ENCODE measurements around the gene NFATC4. TPM values are rescaled to one million over a fixed set of nuclear protein-coding genes. Genes with fewer than 3 reads are reported as not detected.

The NFATC4 gene
- total and polyA plus RNA-seq, 12 donors, result 3.0 to 69.2 (median 9.9) TPM

GRCh38 chr14:24337824-24338175 is 30.2 kb upstream of the NFATC4 start:
- DNase-seq (no peak), ATAC-seq (no peak)
- intact Hi-C loops (cut with DNase I), result no loop called here
- H3K9me3 ChIP-seq, result no peaks in the 10 kb centered on the region
- peaks cover 8 to 65% (median 42%) of the 10 kb centered on the region in 9 donors for H3K4me1 ChIP-seq
- 92 to 96% methylated on average over 8 of the region's 8 CpGs for WGBS, 2 donors
- no peak overlapping the region for H3K4me3 ChIP-seq
- peaks cover 0 to 26% (median 0%) of the 10 kb centered on the region in 9 donors for H3K36me3 ChIP-seq
- H3K27ac ChIP-seq, result no peak overlapping the region
- TF ChIP-seq CTCF (IDR thresholded peaks at IDR 0.05), result no peak
- H3K27me3 ChIP-seq, result peaks cover 0 to 56% (median 26%) of the 10 kb centered on the region in 7 donors

GRCh38 chr14:24338843-24339242 is 29.1 kb upstream of the NFATC4 start:
- H3K27me3 ChIP-seq, result peaks cover 0 to 48% (median 26%) of the 10 kb centered on the region in 7 donors
- peak overlapping the region in 7 of 10 donors; percentile 13 to 91 (median 66) for H3K27ac ChIP-seq
- intact Hi-C loops (cut with DNase I), result no loop called here
- no peaks in the 10 kb centered on the region for H3K9me3 ChIP-seq
- no peak for ATAC-seq
- DNase-seq, result no peak
- peaks cover 8 to 54% (median 35%) of the 10 kb centered on the region in 9 donors for H3K4me1 ChIP-seq
- peaks cover 0 to 26% (median 0%) of the 10 kb centered on the region in 9 donors for H3K36me3 ChIP-seq
- H3K4me3 ChIP-seq, result peak overlapping the region; percentile 16 to 67 (median 54)
- 68 to 75% methylated on average over 14 of the region's 14 CpGs for WGBS, 2 donors
- TF ChIP-seq CTCF (IDR thresholded peaks at IDR 0.05), result no peak

GRCh38 chr14:24339284-24340151 is 28.5 kb upstream of the NFATC4 start, which contains the start of gene RIPK3:
RIPK3 (minus strand) TSS chr14:24339991; CDS start chr14:24339826, 165 bp downstream.
- ATAC-seq (peak; percentile 20 to 65 (median 54)), DNase-seq (peak; percentile 52 to 56)
- no peak for TF ChIP-seq CTCF (IDR thresholded peaks at IDR 0.05)
- Histone ChIP-seq H3K9me3 (no peaks in the 10 kb centered on the region), H3K4me3 (peak within 1 kb of the TSS; percentile 16 to 67 (median 54)), H3K4me1 (peaks cover 6 to 48% (median 29%) of the 10 kb centered on the region in 9 donors), H3K27ac (peak within 1 kb of the TSS in 9 of 10 donors; percentile 13 to 91 (median 64)), H3K27me3 (peaks cover 0 to 42% (median 20%) of the 10 kb centered on the region in 7 donors), H3K36me3 (peaks cover 0 to 26% (median 0%) of the 10 kb centered on the region in 9 donors)
- 14 to 16% methylated on average over 51 of the region's 51 CpGs for WGBS, 2 donors
- intact Hi-C loops (cut with DNase I), result no loop called here

- peaks cover 0 to 32% (median 10%) of the 10 kb centered on the region in 7 donors for H3K27me3 ChIP-seq
- DNase-seq, result no peak
- no peak overlapping the region for H3K4me3 ChIP-seq
- peaks cover 0 to 26% (median 0%) of the 10 kb centered on the region in 9 donors for H3K36me3 ChIP-seq
- no peaks in the 10 kb centered on the region for H3K9me3 ChIP-seq
- peak overlapping the region in 1 of 10 donors; percentile 64 for H3K27ac ChIP-seq
- H3K4me1 ChIP-seq, result peaks cover 6 to 37% (median 21%) of the 10 kb centered on the region in 9 donors
- WGBS, 2 donors, result 94 to 98% methylated on average over 1 of the region's 1 CpG
- TF ChIP-seq CTCF (IDR thresholded peaks at IDR 0.05), result no peak
- intact Hi-C loops (cut with DNase I), result no loop called here
- ATAC-seq, result no peak
Measured at GRCh38 chr14:24340606-24341005, 27.4 kb upstream of the NFATC4 start.
